Stimulated activated CD4-positive, alpha-beta T cell treated with anti-CD3 and anti-CD28 coated beads, Interleukin-4, amount 100 ng/mL, for 1 hour (primary cell): ENCODE data around the gene DYNLT4.
"Not testable (repeated sequence)": the region's sequence is repeated elsewhere in the genome, so short reads cannot be mapped to it uniquely, and the experiment has no call there.

Source experiments
- DNase-seq: peaks from one replicate; pipeline ENCODE4 v3.0.0-alpha.2; 2020

Gene DYNLT4

GRCh38 chr1:44786841-44787426, 20.2 kb downstream of the DYNLT4 start:
- no peak for DNase-seq

- peak; percentile 81 for DNase-seq
Observed at GRCh38 chr1:44786138-44786840, 20.9 kb downstream of the DYNLT4 start.

GRCh38 chr1:44785501-44786137, 21.5 kb downstream of the DYNLT4 start:
- no peak for DNase-seq

- no peak for DNase-seq
Observed at GRCh38 chr1:44785029-44785380, 22.1 kb downstream of the DYNLT4 start.

- DNase-seq = peak; percentile 42
Observed at GRCh38 chr1:44784094-44785028, 22.8 kb downstream of the DYNLT4 start.

GRCh38 chr1:44783697-44784093, 23.5 kb downstream of the DYNLT4 start:
- no peak for DNase-seq

GRCh38 chr1:44780583-44781121, 26.5 kb downstream of the DYNLT4 start:
- DNase-seq = no peak

GRCh38 chr1:44778705-44779576, 28.2 kb downstream of the DYNLT4 start:
- no peak for DNase-seq

- no peak for DNase-seq
Observed at GRCh38 chr1:44777969-44778635, 29.0 kb downstream of the DYNLT4 start.

- DNase-seq = no peak
Observed at GRCh38 chr1:44777547-44777946, 29.6 kb downstream of the DYNLT4 start.

- DNase-seq = no peak
Observed at GRCh38 chr1:44776730-44777068, 30.5 kb downstream of the DYNLT4 start.

- DNase-seq = peak; percentile 51
Observed at GRCh38 chr1:44775930-44776729, 31.0 kb downstream of the DYNLT4 start.

GRCh38 chr1:44775078-44775929, 31.8 kb downstream of the DYNLT4 start, which contains the start of gene RPS8:
TSS of gene RPS8 (plus strand) at chr1:44775540. CDS start at chr1:44775597, 57 bp downstream.
- DNase-seq = peak; percentile 86

- DNase-seq = not testable (repeated sequence)
Observed at GRCh38 chr1:44766421-44766820, 40.7 kb downstream of the DYNLT4 start.

- DNase-seq = no peak
Observed at GRCh38 chr1:44760876-44761275, 46.3 kb downstream of the DYNLT4 start.

GRCh38 chr1:44759077-44759476, 48.1 kb downstream of the DYNLT4 start:
- DNase-seq = no peak

GRCh38 chr1:44757420-44757819, 49.7 kb downstream of the DYNLT4 start:
- no peak for DNase-seq
